Testis (tissue), 3 donors: ENCODE measurements around the gene SNX19. TPM values are rescaled to one million over a fixed set of nuclear protein-coding genes. Genes with fewer than 3 reads are reported as not detected.

ENCODE experiments used
- DNase-seq: peaks from one replicate; pipeline ENCODE4 v3.0.0-alpha.2; 2019
- H3K27ac ChIP-seq, 2 donors: fragments of 200-600 bp; sonication (generic); one replicate each; pipeline ENCODE4 v1.5.1; 2019
- H3K27me3 ChIP-seq: fragments of 200-600 bp; sonication (generic); one replicate; pipeline ENCODE4 v1.5.1; 2019
- H3K36me3 ChIP-seq: fragments of 200-600 bp; sonication (generic); one replicate; pipeline ENCODE4 v1.5.1; 2017; ENCODE audit warnings: low read depth; ENCODE audit errors: missing control alignments
- H3K4me1 ChIP-seq: fragments of 200-600 bp; sonication (generic); one replicate; pipeline ENCODE4 v1.5.1; 2019
- H3K4me3 ChIP-seq, 2 donors: fragments of 200-600 bp; sonication (generic); one replicate each; pipeline ENCODE4 v1.5.1; 2017 to 2019
- H3K9me3 ChIP-seq: fragments of 200-600 bp; sonication (generic); one replicate; pipeline ENCODE4 v1.5.1; 2017
- POLR2A ChIP-seq: fragments of 450-650 bp; IDR thresholded peaks from one replicate; pipeline ENCODE4 v1.6.1; 2017; ENCODE audit warnings: antibody characterized with exemption, mild to moderate bottlenecking, moderate library complexity
- WGBS, 2 donors: methylation state at CpG; one replicate each; pipeline ENCODE4 v1.1.5; 2018; 5-methylcytosine and 5-hydroxymethylcytosine counted together
- intact Hi-C: fragments of 100-400 bp; cut with DNase I; formaldehyde crosslinking; loops from one replicate; pipeline ENCODE4 v1.15.1; 2023; ENCODE audit warnings: low total_unique reads
- polyA plus RNA-seq: library from polyadenylated mRNA; stranded (reverse); fragments of 350-450 nt; fragmentation: Illumina TruSeq; extraction: RNeasy Lipid Tissue Mini Kit (QIAGEN cat#74804); gene quantifications from one replicate; pipeline ENCODE4 v1.2.3, GENCODE V29; 2014; ENCODE audit warnings: low read depth, low replicate concordance; ENCODE audit not compliant: insufficient read depth
- total RNA-seq, 2 donors: library from RNA; depleted of rRNA; stranded (reverse); fragments of >200 nt; gene quantifications; one replicate each; pipeline ENCODE4 v1.2.3, GENCODE V29; 2016
- TF ChIP-seq, protein P1 (sequence below), 3 experiments: fragments of 450-650 bp in 2 of 3; fragments of 200-600 bp in 1 of 3; sonication (generic) in 1 of 3; IDR thresholded peaks; one replicate each; pipeline ENCODE4 v1.5.1; 2016 to 2019; ENCODE audit warnings: antibody characterized with exemption in 3 of 3, mild to moderate bottlenecking in 2 of 3, moderate library complexity in 1 of 3

The SNX19 gene
- total and polyA plus RNA-seq, 3 donors from 2014 or later = 131 to 153 (median 144) TPM

- intact Hi-C loops = no loop called here
- no peak for DNase-seq
- no peak for TF ChIP-seq POLR2A
- TF ChIP-seq, protein P1, sequence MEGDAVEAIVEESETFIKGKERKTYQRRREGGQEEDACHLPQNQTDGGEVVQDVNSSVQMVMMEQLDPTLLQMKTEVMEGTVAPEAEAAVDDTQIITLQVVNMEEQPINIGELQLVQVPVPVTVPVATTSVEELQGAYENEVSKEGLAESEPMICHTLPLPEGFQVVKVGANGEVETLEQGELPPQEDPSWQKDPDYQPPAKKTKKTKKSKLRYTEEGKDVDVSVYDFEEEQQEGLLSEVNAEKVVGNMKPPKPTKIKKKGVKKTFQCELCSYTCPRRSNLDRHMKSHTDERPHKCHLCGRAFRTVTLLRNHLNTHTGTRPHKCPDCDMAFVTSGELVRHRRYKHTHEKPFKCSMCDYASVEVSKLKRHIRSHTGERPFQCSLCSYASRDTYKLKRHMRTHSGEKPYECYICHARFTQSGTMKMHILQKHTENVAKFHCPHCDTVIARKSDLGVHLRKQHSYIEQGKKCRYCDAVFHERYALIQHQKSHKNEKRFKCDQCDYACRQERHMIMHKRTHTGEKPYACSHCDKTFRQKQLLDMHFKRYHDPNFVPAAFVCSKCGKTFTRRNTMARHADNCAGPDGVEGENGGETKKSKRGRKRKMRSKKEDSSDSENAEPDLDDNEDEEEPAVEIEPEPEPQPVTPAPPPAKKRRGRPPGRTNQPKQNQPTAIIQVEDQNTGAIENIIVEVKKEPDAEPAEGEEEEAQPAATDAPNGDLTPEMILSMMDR (IDR thresholded peaks at IDR 0.05) = no peak
- WGBS, 2 donors = 63 to 85% methylated on average over 6 of the region's 6 CpGs
- H3K27ac ChIP-seq = no peak overlapping the region
- no peaks in the 10 kb centered on the region for H3K9me3 ChIP-seq
- H3K27me3 ChIP-seq = no peaks in the 10 kb centered on the region
- no peaks in the 10 kb centered on the region for H3K36me3 ChIP-seq
- no peak overlapping the region for H3K4me3 ChIP-seq
- H3K4me1 ChIP-seq = no peaks in the 10 kb centered on the region
Observed at GRCh38 chr11:130872513-130872912, 43.8 kb downstream of the SNX19 start.

- Histone ChIP-seq H3K4me3 (no peak overlapping the region), H3K27me3 (no peaks in the 10 kb centered on the region), H3K27ac (no peak overlapping the region), H3K36me3 (no peaks in the 10 kb centered on the region), H3K4me1 (no peaks in the 10 kb centered on the region), H3K9me3 (no peaks in the 10 kb centered on the region)
- intact Hi-C loops = no loop called here
- DNase-seq = no peak
- 56 to 86% methylated on average over 5 of the region's 5 CpGs for WGBS, 2 donors
- no peak for TF ChIP-seq POLR2A
- TF ChIP-seq, protein P1 (IDR thresholded peaks at IDR 0.05) = no peak
Observed at GRCh38 chr11:130872102-130872501, 44.2 kb downstream of the SNX19 start.

GRCh38 chr11:130871616-130872015 is 44.7 kb downstream of the SNX19 start:
- no peak for DNase-seq
- Histone ChIP-seq H3K4me1 (no peaks in the 10 kb centered on the region), H3K27ac (no peak overlapping the region), H3K36me3 (no peaks in the 10 kb centered on the region), H3K27me3 (no peaks in the 10 kb centered on the region), H3K4me3 (no peak overlapping the region), H3K9me3 (no peaks in the 10 kb centered on the region)
- no peak for TF ChIP-seq POLR2A
- TF ChIP-seq, protein P1 (IDR thresholded peaks at IDR 0.05) = no peak
- intact Hi-C loops = no loop called here
- 64 to 66% methylated on average over 2 of the region's 2 CpGs for WGBS, 2 donors

- intact Hi-C loops = no loop called here
- no peak for TF ChIP-seq POLR2A
- TF ChIP-seq, protein P1 (IDR thresholded peaks at IDR 0.05) = no peak
- no peaks in the 10 kb centered on the region for H3K36me3 ChIP-seq
- no peaks in the 10 kb centered on the region for H3K4me1 ChIP-seq
- H3K9me3 ChIP-seq = no peaks in the 10 kb centered on the region
- WGBS, 2 donors = 75 to 89% methylated on average over 7 of the region's 7 CpGs
- H3K27me3 ChIP-seq = no peaks in the 10 kb centered on the region
- no peak for DNase-seq
- no peak overlapping the region for H3K4me3 ChIP-seq
- H3K27ac ChIP-seq = no peak overlapping the region
Observed at GRCh38 chr11:130868721-130869390, 47.4 kb downstream of the SNX19 start.
